Measurements from ENCODE around the gene SPEM2.

SPEM2 gene

DNA sequence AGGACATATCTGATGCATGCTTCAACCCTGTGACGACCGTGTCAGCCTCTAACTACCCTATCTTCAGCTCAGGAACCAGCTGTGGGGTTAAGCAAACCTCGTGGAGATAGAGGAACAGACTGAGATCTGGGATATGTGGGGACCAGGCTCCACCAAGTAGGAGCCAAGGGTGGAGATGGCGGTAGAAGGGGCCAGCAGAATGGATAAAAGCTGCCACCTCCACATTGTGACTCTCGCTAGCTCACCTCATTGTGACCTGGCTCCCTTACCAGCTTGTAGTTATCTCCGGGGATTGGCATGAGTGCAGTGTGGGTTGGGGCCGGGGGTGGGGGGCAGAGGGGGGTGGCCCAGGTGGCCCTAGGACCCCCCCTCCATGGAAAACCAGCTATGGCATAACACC lies at the start of gene SPEM2:
Gene SPEM2, plus strand, starts transcription at position 301 of the 400 bp plus-strand sequence. Its CDS starts 73 bp downstream, at position 374.
- no peak for DNase-seq

DNA sequence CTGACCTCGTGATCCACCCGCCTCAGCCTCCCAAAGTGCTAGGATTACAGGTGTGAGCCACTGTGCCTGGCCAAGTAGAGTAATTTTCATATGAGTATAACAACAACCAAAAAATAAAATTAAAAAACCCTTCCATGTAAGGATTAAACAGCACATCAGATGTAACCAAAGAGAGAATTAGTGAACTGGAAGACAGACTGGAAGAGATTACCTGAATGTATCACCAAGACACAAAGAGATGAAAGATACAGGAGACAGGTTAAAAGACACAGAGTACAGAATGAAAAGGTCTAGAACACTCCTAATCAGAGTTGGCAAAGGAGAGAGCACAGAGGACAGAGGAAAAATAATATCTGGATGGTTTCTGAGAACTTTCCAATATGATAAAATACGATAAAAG lies 46.3 kb upstream of the SPEM2 start:
- DNase-seq: no peak

DNA sequence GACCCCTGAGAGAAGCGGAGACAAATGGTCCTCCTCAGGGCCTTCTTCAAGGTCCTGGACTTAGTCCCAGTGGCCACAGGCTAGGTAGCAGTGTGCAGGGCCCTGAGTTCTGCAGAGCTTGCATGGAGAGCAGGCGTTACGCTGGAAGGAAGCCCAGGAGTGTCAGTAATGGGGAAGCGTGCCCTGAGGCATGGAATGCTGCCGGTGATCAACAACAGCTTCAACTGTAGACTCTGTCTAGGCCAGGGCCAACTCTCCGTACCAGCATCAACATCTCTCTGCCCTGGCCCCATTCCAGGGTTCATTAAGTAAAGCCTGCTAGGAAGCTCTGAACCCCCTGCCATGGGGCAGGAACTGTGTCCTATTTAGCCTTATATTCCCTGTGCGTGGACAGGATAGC lies 45.1 kb upstream of the SPEM2 start:
- DNase-seq: no peak

DNA sequence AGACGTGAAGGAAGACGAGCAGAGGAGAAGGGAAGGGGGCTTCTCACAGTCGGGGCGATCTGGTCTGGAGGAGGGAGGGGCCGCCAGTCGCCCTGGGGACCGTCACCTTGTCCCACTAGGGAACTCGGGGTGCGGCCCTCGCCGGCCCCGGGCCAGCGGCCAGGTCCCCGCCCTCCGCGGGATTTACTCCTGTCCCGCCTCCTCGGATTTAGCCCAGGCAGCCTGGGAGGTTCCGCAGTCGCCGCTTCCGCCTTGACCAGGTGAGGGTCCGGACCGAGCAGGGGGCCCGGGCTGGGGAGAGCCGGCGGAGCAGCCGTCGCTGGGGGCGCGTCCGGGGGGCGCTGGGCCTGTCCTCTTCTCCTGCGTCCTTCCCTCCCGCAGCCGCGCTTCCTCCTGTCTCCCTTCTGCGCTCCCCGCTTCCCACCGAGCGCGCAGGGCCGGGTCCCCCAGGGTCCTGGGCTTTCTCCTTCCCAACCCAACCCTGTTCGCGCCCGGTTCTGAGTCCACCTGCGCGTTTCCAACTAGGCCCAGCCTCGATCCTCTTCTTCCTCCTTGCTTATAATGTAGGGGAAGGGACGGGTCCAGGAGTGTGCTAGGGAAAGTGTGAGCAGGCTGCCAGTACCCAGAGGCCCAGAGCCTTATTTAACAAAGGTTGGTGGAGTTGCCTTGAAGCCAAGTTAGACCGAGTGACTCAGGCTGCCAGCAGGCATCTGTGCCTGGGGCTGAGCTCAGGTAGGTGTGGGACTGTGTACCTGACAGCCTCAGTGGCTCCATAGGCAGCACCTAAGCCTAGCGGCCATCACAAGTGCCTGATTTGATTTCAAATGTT lies 44.3 kb upstream of the SPEM2 start, which contains the start of gene TNK1:
Gene TNK1, plus strand, starts transcription at position 235 of the 829 bp plus-strand sequence. CDS start 1,838 bp downstream, outside the sequence.
- no peak for DNase-seq

DNA sequence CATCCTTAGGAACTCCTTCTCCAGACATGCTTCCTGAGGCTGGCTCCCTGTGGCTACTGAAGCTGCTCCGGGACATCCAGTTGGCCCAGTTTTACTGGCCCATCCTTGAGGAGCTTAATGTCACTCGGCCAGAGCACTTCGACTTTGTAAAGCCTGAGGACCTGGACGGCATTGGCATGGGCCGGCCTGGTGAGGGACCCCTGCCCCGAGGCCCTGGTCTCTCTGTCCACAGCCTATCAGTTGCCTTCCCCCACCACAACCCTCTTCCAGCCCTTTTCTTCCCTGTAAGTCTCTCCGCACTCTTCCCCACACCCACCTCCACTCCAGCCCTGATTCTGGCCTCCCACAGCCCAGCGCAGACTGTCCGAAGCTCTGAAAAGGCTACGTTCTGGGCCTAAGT lies 42.5 kb upstream of the SPEM2 start:
- no peak for DNase-seq

DNA sequence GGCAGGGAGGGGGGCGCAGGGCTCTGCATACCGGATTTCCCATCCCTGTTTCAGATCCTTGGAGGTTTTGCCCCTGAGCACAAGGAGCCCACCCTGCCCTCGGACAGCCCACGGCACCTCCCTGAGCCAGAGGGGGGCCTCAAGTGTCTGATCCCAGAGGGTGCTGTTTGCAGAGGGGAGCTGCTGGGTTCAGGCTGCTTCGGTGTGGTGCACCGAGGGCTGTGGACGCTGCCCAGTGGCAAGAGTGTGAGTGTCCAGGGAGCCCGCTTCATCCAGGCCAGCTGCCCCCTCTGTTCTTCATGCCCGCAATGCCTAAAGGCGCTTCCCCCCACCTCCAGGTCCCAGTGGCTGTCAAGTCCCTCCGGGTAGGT lies 42.1 kb upstream of the SPEM2 start:
- DNase-seq: no peak

DNA sequence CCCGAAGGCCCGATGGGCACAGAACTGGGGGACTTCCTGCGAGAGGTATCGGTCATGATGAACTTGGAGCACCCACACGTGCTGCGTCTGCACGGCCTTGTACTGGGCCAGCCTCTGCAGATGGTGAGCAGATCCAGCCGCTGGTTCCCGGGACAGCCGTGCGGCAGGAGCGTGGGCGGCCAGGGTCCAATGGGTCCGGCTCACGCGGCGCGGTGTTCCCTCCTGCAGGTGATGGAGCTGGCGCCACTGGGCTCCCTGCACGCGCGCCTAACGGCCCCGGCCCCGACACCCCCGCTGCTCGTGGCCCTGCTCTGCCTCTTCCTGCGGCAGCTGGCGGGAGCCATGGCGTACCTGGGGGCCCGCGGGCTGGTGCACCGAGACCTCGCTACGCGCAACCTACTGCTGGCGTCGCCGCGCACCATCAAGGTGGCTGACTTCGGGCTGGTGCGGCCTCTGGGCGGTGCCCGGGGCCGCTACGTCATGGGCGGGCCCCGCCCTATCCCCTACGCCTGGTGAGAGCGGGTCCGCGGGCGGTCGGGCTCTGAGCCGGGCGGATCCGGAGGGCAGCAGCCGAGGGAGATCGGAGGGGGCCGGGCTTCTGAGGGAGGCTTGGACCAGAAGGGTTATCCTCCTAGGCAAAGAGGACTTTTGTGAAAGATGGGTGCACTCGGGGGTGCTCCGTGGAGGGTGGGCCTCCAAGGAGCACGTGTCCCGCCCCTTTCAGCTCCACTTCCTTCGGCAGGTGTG lies 41.5 kb upstream of the SPEM2 start:
- DNase-seq: peak; percentile 78

DNA sequence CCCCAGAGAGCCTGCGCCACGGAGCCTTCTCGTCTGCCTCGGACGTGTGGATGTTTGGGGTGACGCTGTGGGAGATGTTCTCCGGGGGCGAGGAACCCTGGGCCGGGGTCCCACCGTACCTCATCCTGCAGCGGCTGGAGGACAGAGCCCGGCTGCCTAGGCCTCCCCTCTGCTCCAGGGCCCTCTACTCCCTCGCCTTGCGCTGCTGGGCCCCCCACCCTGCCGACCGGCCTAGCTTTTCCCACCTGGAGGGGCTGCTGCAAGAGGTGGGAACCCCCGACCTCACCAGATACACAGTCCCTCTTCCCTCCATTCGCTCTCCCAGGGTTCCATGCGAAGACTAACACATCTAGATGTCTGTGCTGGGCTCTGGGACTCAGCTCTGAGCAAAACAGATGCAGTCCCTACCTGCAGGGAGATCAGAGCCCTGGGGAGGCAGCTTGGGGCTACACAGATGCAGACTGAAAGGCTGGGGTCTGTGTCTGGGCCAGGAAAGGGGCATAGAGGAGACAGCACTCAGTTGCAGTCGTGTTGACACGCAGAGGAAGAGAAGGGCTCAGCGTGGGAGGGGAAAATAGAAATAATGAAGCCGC lies 40.8 kb upstream of the SPEM2 start:
- DNase-seq: no peak

DNA sequence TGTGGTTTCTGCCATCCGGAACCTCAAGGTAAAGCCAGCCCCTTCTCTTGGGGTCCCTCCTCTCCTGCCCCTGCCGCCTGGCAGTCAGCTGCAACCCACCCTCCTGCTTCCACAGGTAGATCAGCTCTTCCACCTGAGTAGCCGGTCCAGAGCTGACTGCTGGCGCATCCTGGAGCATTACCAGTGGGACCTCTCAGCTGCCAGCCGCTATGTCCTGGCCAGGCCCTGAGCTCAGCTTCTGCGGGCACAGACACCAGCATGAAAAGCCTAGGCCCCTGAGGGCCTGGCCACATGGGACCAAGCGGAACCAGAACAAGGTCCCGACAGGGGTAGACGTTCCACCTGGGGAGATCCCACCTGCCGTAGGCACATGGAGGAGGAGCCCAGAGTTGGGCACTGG lies 36.6 kb upstream of the SPEM2 start:
- no peak for DNase-seq

DNA sequence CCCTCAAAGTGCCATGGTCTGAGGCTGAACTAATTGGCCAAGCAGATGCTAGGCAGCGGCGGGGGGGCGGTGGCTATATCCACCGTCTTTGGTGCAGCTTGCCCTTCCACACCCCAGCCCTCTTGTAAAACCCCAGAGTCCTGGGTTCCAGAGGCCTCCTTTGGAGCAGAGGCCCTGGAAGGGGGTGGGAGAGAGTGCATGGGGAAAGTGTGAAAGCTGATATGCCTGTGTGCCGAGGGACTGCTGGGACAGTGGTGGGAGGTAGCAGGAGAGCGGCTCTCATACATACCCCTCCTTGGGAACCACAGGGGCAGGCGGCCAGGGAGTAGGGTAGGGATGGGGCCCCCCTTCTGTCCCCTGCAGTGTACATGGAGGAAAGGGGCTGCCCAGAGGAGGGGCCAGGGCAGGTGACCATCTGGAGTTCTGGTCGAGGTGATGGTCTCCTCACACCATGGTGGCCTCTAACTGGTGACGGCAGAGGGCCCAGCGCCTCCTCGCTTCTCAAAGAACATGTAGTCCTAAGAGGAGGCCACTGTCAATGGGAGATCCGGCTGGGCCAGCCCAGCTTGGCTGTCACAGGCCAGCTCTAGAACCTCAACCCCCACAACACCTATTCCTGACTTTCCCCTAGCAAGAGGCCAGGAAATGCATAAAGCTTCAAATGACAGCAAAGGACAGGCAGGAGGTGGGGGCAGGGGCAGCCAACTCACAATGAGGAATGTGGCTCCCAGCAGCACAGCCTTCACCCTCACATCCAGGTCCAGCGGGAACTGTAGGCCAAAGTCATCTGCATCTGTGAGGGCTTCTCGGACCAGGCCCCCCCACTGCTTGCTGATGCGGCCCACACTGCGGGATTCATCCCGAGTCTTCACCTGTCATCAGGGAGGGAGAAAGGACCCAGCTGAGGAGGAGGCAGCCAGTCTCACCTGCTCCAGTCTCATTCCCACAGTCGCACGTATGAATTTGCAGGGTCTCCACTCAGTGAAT lies 35.2 kb upstream of the SPEM2 start:
- no peak for DNase-seq

DNA sequence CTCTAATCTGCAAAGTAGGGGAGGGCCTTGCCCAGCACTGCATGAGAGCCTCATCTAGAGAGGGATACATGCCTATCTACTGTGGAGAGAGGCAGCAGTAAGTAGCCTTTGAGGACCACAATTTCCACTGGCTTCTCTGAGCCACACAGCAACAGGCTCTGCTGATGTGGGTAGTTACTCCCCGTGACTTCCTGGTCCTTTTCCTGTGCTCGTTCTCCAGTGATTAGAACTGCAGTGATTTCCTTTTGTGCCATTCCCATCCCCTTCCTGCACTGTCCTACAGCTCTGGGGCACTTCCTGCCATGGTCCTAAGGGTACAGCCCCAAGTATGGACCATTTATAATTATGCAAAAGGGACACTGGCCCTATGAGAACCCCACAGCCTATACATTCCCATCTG lies 34.1 kb upstream of the SPEM2 start:
- no peak for DNase-seq

DNA sequence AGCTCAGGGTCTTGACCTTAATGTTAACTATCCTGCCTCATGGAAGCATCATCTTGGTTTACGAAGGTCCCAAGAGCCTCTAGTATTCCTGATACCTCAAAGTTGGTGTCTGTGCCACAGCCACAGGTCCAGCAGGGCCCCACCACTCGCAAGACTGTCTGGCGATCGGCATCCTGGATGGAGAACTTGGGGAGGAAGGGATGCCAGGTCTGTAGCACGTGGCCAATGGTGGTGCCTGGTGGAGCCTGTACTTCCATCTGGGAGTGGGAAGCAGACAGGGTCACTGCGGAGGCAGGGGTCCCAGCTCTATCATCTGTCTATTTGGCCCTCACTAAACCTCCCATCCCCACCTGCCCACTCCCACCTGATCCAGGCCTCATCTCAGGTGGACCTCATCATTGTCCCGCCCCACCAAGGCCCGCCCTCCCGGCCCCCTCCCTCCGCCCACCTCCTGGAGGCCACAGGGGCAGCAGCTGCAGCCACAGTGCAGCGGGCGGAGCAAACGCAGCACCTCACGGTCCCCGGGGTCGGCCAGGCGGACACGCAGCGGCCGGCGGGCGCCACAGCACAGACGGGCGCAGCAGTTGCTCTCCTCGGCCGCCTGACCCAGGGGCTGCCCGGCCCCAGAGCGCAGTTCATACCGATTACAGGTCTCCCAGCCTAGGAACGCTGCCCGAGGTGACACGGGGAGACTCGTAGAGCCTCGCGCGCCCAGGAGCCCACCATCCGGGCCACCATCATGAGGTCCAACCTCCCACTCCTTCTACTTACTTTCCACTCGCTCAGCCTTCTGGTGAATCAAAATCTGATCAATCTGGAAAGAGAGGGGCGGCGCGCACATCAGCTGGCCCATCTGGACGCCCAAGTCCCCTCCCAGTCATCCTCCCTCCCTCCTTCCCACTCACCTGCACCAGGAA lies 32.5 kb upstream of the SPEM2 start:
- no peak for DNase-seq

DNA sequence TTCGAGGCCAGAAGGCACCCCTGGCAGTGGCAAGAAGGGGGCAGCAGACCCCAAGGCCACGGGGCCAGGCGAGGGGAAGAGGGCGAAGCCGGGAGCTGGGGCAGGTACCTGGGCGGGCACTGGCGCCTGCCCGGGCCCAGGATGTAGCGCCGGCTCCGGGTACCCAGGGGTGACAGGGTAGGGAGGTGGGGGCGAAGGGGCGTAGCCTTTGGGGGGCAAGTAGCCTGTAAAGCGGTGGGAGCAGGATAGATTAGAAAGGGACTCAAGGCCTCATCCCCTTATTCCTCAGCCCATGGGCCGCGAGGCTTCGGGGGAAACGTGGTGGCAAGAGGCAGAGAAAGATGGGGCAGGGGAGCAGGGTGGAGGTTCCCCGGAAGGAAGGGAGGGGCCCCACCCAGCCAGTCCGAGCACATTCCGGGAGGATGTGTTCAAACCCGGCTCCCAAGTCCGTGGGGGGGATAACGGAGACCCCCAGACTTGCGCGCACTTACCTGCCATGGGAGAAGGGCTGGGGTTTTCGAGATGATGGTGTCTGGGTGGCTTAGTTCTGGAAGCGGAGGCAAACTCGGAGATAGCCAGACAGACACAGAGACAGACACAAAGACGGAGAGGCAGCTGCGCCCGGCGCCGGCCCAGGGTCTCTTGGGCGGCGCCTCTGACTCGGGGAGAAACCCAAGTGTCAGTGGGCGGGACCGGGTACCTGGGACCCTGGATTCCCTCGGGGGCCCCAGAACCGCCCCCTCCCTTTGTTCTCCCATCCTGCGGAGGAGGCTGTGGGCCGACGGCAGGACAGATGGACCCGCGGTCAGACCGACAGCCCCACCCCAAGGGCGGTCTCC lies 31.6 kb upstream of the SPEM2 start:
- DNase-seq: no peak

DNA sequence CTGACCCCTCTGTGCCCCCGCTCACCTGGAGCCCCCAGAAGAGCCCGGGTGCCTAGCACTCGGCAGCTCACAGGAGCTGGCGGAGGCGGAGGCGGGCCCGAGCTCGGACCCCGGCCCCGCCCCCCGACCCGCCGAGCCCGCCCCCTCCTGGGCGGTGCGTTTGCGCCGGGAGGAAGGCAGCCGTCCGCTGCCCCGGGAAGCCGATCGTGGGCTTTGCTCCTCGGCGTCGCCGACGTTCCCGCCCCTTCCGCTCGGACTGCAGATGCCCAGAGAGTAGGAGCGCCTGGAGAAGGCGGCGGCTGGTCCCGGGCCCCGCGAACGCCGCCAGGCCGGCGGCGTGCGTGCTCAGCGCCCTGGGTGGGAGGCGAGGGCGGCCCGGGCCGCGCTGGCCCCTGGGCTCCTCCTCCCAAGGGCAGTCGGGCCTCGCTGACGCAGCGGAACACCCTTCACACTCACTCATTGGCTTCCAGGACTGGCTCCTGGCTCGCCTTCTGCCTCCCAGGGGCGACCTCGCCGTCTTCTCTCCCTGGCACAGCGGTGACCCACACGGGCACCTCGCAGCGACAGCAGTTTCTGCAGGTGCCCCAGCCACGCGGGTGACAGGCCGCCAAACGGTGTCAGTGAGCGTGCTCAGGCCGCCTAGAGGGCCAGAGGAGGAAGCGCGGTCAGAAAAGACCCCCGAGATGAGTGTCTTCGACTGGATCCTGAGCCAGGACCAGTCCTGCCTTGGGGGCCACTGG lies 30.8 kb upstream of the SPEM2 start, which contains the start of gene PLSCR3:
Gene PLSCR3, minus strand, starts transcription at position 74 of the 740 bp plus-strand sequence. CDS start 415 bp downstream, outside the sequence.
- DNase-seq: peak; percentile 91

DNA sequence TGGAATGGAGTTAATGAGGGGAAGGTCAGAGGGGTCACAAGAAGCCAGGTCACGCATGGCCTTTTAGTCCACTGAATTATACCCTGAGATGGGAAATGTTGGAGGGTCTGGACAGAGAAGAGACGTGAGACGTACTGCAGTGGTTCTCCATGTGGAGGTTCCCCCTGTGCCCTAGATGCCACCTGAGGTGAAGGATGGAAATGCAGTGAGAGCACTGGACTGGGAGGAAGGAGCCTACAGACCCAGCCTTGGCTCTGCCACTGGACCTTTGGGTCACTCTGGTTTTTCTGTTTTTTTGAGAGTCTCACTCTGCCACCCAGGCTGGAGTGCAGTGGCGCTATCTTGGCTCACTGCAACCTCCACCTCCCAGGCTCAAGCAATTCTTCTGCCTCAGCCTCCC lies 29.3 kb upstream of the SPEM2 start:
- peak; percentile 26 for DNase-seq

DNA sequence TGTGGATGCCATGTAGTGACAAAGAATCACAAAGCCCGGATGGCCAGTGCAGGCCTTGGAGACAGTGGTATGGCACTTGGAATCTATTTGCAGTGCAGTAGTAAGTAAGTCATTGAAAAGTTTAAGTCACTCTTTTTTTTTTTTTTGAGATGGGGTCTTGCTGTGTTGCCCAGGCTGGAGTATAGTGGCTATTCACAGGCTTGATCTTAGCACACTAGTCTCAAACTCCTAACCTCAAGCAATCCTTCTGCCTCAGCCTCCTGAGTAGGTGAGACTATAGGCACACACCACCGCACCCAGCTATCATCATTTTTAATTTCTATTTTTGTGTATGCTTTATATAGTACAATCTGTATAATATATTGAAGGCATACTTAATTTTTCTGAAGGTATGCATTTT lies 26.8 kb upstream of the SPEM2 start:
- DNase-seq: peak; percentile 18

DNA sequence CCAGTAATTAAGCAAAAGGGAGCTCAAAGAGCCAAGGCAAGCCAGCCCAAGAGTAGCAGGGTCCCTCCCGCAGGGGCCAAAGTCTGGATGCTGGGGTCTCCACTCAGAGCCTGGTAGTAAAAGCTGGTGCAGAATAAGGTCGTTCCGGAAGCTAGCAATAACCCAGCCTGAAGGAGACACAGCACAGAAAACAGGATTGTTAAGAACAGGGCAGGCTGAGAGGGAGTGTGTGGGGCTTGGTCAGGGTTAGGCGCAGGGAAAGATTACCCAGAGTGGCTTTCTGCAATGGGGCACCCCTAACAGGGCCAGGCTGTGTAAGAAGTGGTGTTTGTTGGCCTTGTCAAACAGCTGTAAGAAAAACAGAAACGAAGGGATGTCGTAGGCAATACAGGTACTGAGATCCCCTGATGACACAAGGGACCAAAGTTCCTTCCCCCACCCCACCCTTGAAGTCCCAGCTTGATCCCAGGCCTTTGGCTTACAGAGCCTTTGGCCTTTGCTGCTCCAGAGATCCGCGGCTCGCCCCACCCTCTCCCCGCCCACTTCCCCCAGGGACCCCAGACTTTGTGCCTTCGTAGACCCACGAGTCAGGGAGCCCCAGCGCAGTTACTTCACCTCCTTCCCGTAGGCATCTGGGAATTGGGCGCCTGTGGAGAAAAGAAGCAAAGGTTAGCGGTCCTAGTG lies 22.2 kb upstream of the SPEM2 start:
- no peak for DNase-seq

DNA sequence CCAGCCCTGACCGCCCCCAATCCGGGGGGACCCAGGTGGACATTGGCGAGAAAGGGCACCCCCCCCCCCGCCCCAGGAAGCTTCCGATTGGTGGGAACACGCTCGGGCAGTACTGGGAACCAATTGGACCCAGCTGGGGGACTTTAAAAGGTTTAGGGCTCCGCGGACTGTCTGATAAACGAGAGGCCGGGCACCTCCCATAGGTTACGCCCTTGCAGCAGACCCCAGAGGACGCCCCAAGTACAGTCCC lies 21.8 kb upstream of the SPEM2 start:
- DNase-seq: no peak
